SK-N-SH treated with all-trans-retinoic acid at 6 μM for 48 hours (cell line): ENCODE data around the gene MINPP1.

Experiments used
- ATAC-seq: fragments of 200-7000 bp; cut with Tn5 transposase; 3 replicates; pipeline ENCODE4 v1.9.1; 2020; ENCODE audit warnings: mild to moderate bottlenecking, moderate library complexity
- BACH2 ChIP-seq: fragments of 250-450 bp; sonication (Bioruptor Pico); IDR thresholded peaks from 2 replicates; pipeline ENCODE4 v1.9.0; 2021; ENCODE audit warnings: mild to moderate bottlenecking, borderline replicate concordance
- CSDC2 ChIP-seq: fragments of 250-450 bp; sonication (Bioruptor Pico); IDR thresholded peaks from 2 replicates; pipeline ENCODE4 v1.5.0; 2020; ENCODE audit warnings: mild to moderate bottlenecking, moderate library complexity
- GLIS3 ChIP-seq: fragments of 250-450 bp; sonication (Bioruptor Pico); IDR thresholded peaks from 2 replicates; pipeline ENCODE4 v1.5.0; 2020; ENCODE audit warnings: mild to moderate bottlenecking, moderate library complexity
- ISL1 ChIP-seq: fragments of 250-450 bp; sonication (Bioruptor Pico); IDR thresholded peaks from 2 replicates; pipeline ENCODE4 v2.1.2; 2022; ENCODE audit warnings: mild to moderate bottlenecking, moderate library complexity
- PPARA ChIP-seq: fragments of 250-450 bp; sonication (Bioruptor Pico); IDR thresholded peaks from 2 replicates; pipeline ENCODE4 v1.5.0; 2020; ENCODE audit warnings: mild to moderate bottlenecking, borderline replicate concordance
- SNAI2 ChIP-seq: fragments of 250-450 bp; sonication (Bioruptor Pico); IDR thresholded peaks from 2 replicates; pipeline ENCODE4 v1.5.0; 2020; ENCODE audit warnings: mild to moderate bottlenecking, moderate library complexity
- TCF4 ChIP-seq: fragments of 250-450 bp; sonication (Bioruptor Pico); IDR thresholded peaks from 2 replicates; pipeline ENCODE4 v1.8.0; 2021; ENCODE audit warnings: mild to moderate bottlenecking, moderate library complexity, borderline replicate concordance
- TOX ChIP-seq: fragments of 250-450 bp; sonication (Bioruptor Pico); IDR thresholded peaks from 2 replicates; pipeline ENCODE4 v1.8.0; 2021; ENCODE audit warnings: mild to moderate bottlenecking, moderate library complexity, borderline replicate concordance
- ZC3H10 ChIP-seq: fragments of 250-450 bp; sonication (Bioruptor Pico); IDR thresholded peaks from 2 replicates; pipeline ENCODE4 v1.5.1; 2021; ENCODE audit warnings: mild to moderate bottlenecking, moderate library complexity
- ZFP3 ChIP-seq: fragments of 250-450 bp; sonication (Bioruptor Pico); IDR thresholded peaks from 2 replicates; pipeline ENCODE4 v1.5.0; 2020; ENCODE audit warnings: mild to moderate bottlenecking, moderate library complexity
- ZFP30 ChIP-seq: fragments of 450-650 bp; formaldehyde crosslinking; IDR thresholded peaks from 2 replicates; pipeline ENCODE4 v1.5.0; 2022; ENCODE audit warnings: mild to moderate bottlenecking, moderate library complexity
- ZNF8 ChIP-seq: fragments of 450-650 bp; formaldehyde crosslinking; IDR thresholded peaks from 2 replicates; pipeline ENCODE4 v1.5.0; 2020; ENCODE audit warnings: mild to moderate bottlenecking, moderate library complexity
- TF ChIP-seq, protein P1 (sequence below): fragments of 250-450 bp; sonication (Bioruptor Pico); IDR thresholded peaks from 2 replicates; pipeline ENCODE4 v1.5.1; 2020; ENCODE audit warnings: low read depth, mild to moderate bottlenecking, moderate library complexity
- TF ChIP-seq, protein P2 (sequence below): fragments of 250-450 bp; sonication (Bioruptor Pico); IDR thresholded peaks from 2 replicates; pipeline ENCODE4 v1.8.0; 2021; ENCODE audit warnings: low read depth, mild to moderate bottlenecking, moderate library complexity, borderline replicate concordance
- TF ChIP-seq, protein P3 (sequence below): fragments of 250-450 bp; sonication (Bioruptor Pico); IDR thresholded peaks from 2 replicates; pipeline ENCODE4 v1.8.0; 2020; ENCODE audit warnings: mild to moderate bottlenecking, moderate library complexity, borderline replicate concordance

The MINPP1 gene

DNA sequence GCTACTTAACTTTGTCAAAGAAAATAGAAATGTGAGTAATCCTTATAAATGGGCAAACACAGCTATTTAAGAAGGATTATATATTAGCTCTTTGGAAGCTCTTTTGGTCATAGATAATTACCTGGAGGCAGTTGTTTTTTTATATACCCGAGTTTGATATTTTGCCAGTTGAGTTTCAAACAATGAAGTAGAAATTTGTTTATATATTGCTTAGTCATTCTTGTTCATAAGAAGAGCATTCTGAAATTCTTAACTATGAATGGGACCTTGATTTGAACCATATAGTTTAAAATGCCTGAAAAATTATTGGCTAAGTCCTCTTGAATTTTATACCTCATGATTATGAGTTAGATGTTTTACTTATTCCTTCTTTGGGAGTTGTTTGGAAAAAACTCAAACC is 36.4 kb downstream of the MINPP1 start:
- TF ChIP-seq ZC3H10 (CRISPR knock-in tag) (no peak), SNAI2 (CRISPR knock-in tag) (no peak), GLIS3 (CRISPR knock-in tag) (no peak), BACH2 (CRISPR knock-in tag) (no peak)
- TF ChIP-seq, protein P1, sequence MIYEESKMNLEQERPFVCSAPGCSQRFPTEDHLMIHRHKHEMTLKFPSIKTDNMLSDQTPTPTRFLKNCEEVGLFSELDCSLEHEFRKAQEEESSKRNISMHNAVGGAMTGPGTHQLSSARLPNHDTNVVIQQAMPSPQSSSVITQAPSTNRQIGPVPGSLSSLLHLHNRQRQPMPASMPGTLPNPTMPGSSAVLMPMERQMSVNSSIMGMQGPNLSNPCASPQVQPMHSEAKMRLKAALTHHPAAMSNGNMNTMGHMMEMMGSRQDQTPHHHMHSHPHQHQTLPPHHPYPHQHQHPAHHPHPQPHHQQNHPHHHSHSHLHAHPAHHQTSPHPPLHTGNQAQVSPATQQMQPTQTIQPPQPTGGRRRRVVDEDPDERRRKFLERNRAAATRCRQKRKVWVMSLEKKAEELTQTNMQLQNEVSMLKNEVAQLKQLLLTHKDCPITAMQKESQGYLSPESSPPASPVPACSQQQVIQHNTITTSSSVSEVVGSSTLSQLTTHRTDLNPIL (CRISPR knock-in tag), result no peak
- TF ChIP-seq, protein P2, sequence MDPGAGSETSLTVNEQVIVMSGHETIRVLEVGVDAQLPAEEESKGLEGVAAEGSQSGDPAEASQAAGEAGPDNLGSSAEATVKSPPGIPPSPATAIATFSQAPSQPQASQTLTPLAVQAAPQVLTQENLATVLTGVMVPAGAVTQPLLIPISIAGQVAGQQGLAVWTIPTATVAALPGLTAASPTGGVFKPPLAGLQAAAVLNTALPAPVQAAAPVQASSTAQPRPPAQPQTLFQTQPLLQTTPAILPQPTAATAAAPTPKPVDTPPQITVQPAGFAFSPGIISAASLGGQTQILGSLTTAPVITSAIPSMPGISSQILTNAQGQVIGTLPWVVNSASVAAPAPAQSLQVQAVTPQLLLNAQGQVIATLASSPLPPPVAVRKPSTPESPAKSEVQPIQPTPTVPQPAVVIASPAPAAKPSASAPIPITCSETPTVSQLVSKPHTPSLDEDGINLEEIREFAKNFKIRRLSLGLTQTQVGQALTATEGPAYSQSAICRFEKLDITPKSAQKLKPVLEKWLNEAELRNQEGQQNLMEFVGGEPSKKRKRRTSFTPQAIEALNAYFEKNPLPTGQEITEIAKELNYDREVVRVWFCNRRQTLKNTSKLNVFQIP, result no peak
- no peak for ATAC-seq

DNA sequence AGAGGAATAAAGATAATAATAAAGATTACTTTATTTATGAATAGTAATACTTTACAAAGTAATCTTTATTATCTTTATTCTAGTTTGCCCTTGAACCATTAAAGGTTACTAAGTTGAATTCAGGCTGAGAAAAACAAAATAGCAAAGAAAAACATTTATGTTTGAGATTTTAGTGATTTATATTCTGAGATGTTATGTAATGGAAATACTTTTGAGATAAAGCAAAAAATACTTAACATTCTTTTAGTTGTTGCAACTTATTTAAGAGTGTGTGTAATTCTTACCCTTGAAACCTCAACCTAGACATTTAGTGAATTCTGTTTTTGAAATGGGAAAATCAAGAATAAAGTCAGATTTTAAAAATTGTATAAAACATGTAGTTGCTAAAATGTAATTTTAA is 40.0 kb downstream of the MINPP1 start:
- TF ChIP-seq CSDC2 (CRISPR knock-in tag), result no peak
- TF ChIP-seq ISL1, result peak; percentile 77
- TF ChIP-seq, protein P3, sequence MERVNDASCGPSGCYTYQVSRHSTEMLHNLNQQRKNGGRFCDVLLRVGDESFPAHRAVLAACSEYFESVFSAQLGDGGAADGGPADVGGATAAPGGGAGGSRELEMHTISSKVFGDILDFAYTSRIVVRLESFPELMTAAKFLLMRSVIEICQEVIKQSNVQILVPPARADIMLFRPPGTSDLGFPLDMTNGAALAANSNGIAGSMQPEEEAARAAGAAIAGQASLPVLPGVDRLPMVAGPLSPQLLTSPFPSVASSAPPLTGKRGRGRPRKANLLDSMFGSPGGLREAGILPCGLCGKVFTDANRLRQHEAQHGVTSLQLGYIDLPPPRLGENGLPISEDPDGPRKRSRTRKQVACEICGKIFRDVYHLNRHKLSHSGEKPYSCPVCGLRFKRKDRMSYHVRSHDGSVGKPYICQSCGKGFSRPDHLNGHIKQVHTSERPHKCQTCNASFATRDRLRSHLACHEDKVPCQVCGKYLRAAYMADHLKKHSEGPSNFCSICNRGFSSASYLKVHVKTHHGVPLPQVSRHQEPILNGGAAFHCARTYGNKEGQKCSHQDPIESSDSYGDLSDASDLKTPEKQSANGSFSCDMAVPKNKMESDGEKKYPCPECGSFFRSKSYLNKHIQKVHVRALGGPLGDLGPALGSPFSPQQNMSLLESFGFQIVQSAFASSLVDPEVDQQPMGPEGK, result no peak
- TF ChIP-seq ZFP3 (CRISPR knock-in tag), result no peak
- TF ChIP-seq, protein P2, result no peak
- TF ChIP-seq ZNF8 (CRISPR knock-in tag), result no peak
- TF ChIP-seq PPARA (CRISPR knock-in tag), result no peak
- TF ChIP-seq BACH2 (CRISPR knock-in tag), result no peak
- no peak for ATAC-seq

DNA sequence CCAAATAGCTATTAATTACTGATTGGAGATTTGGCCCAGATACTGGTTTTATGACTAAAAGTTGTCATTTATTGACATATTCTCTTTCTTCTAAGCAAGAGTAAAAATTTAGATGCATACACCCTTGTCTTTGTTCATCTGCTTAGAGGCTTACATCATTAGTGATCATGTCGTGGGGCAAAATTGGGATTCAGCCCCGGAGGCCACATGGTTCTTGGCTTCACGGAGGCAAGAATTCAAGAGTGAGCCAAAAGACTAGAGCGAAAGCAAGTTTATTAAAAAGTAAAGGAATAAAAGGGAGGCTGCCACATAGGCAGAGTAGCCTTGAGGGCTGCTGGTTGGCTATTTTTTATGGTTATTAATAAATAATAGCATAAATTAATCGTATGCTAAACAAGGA is 41.1 kb downstream of the MINPP1 start:
- ATAC-seq, result no peak
- TF ChIP-seq SNAI2 (CRISPR knock-in tag) (no peak), TCF4 (CRISPR knock-in tag) (no peak)

DNA sequence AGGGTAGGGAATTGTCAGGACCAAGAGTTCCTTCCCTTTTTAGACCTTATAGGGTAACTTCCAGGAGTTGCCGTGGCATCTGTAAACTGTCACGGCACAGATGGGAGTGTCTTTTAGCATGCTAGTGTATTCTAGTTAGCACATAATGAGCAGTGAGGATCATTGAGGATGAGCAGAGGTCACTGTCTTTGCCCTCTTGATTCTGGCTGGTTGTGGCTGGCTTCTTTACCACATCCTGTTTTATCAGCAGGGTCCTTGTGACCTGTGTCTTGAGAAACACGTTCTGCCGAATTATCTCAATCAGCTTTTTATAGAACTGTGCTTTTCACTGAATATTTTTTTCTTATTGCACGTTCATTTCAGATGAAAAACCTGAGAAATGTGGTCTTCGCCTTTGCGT is 41.5 kb downstream of the MINPP1 start:
- ATAC-seq, result no peak

More for the DNA sequence above, 41.5 kb downstream of the MINPP1 start:
- TF ChIP-seq, protein P1 (CRISPR knock-in tag), result no peak
- TF ChIP-seq ZFP30 (no peak), CSDC2 (CRISPR knock-in tag) (no peak), TCF4 (CRISPR knock-in tag) (no peak), GLIS3 (CRISPR knock-in tag) (no peak), BACH2 (CRISPR knock-in tag) (no peak), ISL1 (no peak), TOX (CRISPR knock-in tag) (no peak), ZC3H10 (CRISPR knock-in tag) (no peak), ZFP3 (CRISPR knock-in tag) (no peak)
- TF ChIP-seq, protein P2, result no peak
- TF ChIP-seq, protein P3, result no peak
- TF ChIP-seq, all 23 proteins: peak for 0
